DMS53 treated with DMSO at 0.1 percent for 48 hours (cell line): ENCODE results near the gene GON4L.
A peak's percentile ranks its signal among the peaks of the same experiment; 100 is the strongest.
"Not testable (repeated sequence)": the region's sequence is repeated elsewhere in the genome, so short reads cannot be mapped to it uniquely, and the experiment has no call there.

Source experiments
- DNase-seq: peaks from one replicate; lab custom pipeline; 2025; ENCODE audit not compliant: unreplicated experiment; lab: John Stamatoyannopoulos, UW

GON4L gene, protein sequence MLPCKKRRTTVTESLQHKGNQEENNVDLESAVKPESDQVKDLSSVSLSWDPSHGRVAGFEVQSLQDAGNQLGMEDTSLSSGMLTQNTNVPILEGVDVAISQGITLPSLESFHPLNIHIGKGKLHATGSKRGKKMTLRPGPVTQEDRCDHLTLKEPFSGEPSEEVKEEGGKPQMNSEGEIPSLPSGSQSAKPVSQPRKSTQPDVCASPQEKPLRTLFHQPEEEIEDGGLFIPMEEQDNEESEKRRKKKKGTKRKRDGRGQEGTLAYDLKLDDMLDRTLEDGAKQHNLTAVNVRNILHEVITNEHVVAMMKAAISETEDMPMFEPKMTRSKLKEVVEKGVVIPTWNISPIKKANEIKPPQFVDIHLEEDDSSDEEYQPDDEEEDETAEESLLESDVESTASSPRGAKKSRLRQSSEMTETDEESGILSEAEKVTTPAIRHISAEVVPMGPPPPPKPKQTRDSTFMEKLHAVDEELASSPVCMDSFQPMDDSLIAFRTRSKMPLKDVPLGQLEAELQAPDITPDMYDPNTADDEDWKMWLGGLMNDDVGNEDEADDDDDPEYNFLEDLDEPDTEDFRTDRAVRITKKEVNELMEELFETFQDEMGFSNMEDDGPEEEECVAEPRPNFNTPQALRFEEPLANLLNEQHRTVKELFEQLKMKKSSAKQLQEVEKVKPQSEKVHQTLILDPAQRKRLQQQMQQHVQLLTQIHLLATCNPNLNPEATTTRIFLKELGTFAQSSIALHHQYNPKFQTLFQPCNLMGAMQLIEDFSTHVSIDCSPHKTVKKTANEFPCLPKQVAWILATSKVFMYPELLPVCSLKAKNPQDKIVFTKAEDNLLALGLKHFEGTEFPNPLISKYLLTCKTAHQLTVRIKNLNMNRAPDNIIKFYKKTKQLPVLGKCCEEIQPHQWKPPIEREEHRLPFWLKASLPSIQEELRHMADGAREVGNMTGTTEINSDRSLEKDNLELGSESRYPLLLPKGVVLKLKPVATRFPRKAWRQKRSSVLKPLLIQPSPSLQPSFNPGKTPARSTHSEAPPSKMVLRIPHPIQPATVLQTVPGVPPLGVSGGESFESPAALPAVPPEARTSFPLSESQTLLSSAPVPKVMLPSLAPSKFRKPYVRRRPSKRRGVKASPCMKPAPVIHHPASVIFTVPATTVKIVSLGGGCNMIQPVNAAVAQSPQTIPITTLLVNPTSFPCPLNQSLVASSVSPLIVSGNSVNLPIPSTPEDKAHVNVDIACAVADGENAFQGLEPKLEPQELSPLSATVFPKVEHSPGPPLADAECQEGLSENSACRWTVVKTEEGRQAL (N-terminal part only)

DNA sequence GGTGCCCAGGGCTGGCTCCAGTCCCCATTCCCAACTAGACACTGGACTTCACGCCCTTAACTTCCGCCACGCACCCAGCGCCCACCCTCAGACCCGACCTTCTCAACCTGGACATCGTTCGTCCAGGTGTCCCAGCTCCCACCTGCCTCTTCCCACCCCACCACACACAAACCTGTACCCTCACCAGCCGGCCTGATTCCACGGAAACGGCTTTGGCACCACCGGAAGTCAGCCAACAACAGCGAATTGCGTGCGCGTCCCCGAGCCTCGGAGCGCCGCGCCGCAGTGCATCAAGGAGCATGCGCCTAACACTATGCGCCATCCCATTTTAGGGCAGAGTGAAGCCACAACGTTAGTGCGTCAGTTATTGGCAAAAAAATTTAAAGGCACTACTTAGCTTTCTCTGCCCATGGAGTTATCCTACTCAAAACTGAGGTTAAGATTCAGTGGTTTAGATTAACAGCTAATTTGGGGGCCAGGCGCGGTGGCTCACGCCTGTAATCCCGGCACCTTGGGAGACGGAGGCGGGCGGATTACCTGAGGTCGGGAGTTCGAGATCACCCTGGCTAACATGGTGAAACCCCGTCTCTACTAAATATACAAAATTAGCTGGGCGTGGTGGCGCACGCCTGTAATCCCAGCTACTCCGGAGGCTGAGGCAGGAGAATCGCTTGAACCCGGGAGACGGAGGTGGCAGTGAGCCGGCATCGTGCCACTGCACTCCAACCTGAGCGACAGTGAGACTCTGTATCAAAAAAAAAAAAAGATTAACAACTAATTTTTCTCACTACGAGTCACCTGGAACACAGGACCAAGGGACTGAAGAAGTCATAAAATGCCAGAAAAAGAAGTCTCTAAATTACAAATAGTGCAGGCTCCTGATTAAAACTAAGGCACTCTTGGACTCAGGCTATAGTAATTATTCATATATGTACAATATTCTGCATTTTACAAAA is at the start of gene GON4L:
Gene GON4L, minus strand, starts transcription at position 240 of the 956 bp plus-strand sequence. CDS start 3,434 bp downstream, outside the sequence.
- peak; percentile 94 for DNase-seq

- no peak for DNase-seq
These were observed 47.2 kb upstream of the GON4L start for GRCh38 chr1:155904261-155904660.

GRCh38 chr1:155900161-155900560 is 43.1 kb upstream of the GON4L start:
- DNase-seq = no peak

DNA sequence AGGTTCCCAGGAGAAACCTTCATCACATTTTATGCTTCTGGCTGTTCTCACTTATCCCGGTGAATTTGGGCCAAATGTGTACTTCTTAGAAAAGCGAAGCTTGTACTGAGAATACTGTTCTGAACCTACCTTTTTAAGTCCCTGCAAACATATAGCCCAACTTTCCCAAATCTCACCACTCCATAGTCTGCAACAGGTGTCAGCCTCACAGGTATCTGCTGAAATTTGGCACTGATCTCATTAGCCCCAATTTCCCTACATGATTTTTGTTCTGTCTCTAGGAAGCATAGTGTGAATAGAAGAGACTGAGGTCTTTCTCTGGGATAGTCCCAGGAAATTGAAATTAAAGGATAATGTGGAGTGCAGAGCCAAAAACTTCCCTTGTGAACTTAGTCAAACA is 42.7 kb upstream of the GON4L start:
- no peak for DNase-seq

GRCh38 chr1:155898888-155899287 is 41.9 kb upstream of the GON4L start:
- no peak for DNase-seq

DNA sequence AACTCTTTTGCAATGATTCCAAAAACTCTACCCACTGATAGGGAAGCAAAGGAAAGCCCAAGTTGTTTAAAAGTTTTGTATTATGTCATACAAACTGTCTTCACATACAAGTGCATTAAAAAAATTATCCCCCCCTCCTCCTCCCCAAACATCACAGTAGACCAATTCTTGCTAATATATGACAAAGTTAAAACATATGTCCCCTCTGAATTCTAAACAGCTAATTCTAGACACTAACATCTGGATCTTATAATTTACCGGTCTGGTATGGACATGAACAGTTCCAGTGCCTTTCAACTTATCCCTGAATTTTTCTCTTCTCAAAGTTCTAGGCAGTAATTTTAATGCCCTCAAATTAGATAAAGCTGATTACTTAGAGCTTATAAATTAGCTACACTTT is 40.7 kb upstream of the GON4L start:
- no peak for DNase-seq

GRCh38 chr1:155896476-155896875 is 39.5 kb upstream of the GON4L start:
- DNase-seq = not testable (repeated sequence)

- not testable (repeated sequence) for DNase-seq
These were observed 38.6 kb upstream of the GON4L start for GRCh38 chr1:155895617-155896016.

DNA sequence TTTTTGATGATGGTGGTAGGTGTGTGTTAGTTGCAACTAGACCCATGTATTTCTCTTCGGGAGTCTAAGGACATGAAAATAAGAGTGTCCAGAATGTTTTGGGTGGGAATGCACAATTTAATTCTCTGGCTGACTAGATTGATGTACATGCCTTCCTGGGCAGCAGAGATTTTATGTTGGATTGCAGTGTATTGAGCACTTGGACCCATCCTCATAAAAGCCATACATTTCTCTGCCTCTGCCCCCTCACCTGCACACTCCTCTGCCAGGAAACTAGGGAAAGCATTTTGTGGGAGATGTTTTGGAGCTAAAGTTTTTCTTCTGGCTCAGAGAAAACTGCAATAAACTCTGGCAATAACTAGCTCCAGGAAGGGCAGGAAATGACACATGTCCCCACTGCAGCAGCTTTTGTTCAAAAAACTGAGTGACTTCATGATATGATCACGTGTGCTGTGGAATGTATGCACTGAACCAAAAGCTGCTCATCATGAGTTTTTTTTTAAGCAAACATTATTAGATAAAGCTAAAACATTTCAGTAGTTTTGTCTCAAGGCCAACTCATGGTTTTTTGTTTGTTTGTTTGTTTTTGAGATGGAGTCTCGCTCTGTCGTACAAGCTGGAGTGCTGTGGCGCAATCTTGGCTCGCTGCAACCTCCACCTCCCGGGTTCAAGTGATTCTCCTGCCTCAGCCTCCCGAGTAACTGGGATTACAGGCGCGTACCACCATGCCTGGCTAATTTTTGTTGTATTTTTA is 36.6 kb upstream of the GON4L start:
- peak; percentile 48 for DNase-seq

- DNase-seq = no peak
These were observed 35.8 kb upstream of the GON4L start for GRCh38 chr1:155892796-155893195.

- DNase-seq = no peak
These were observed 33.2 kb upstream of the GON4L start for GRCh38 chr1:155890251-155890650.

DNA sequence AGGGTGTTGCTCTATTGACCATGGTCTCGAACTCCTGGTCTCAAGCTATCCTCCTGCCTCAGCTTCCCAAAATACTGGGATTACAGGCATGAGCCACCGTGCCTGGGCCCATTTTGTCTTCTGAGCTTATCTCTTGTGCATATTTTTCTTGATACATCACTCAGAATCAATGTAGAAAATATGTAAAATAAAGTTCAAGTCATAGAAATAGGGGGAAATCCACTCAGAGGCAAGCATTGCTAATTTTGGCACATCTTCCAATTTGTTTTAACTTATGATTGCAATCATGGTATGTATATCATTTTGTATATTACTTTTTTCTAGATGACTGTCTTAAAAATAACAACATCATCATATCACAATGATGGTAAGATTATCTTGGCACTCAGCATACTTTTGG is 32.6 kb upstream of the GON4L start:
- no peak for DNase-seq

GRCh38 chr1:155888481-155888880 is 31.5 kb upstream of the GON4L start:
- no peak for DNase-seq

- no peak for DNase-seq
These were observed 28.0 kb upstream of the GON4L start for GRCh38 chr1:155884982-155885381.

DNA sequence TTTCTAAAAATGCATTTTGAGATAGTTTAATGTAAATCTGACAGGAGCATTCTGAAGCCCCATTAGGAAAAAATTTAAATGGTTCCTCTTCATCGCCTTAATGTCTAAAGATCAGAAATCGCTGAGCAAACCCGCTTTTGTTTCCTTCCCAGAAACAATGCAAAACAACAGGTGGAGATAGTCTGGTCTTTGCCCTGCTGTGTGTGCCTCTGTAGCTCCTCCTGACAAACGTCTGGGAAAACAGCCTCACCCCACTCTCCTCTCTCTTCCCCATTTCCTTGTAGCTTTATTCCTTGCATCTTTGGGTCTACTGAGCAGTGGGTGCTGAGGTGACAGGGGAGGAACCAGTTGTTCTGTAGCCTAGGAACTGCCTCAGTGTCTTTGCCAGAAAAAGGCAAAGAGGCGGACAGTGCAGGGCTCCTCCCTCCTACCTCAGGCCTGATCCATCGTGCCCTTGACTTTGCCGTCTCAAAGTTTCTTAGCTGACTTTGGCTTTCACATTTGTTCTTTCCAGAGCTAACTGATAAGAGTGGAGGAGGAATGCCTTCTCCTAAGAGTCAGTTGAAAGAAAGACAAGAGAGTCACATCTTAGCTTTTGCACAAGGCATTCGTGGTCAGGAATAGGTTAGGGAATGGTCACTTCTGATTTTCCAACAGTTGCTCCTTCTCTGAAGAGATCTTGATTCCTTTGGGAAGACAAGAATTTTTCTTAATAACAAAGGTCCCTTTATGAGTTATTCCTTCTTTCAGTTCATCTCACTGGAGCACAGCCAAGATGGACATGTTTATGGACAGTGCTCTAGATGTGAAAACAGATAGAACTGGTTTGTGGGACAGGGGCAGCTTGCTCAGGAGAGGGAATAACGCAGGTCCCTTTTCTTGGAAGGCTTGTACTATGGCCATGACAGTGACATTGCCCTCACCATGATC is 27.3 kb upstream of the GON4L start:
- no peak for DNase-seq

DNA sequence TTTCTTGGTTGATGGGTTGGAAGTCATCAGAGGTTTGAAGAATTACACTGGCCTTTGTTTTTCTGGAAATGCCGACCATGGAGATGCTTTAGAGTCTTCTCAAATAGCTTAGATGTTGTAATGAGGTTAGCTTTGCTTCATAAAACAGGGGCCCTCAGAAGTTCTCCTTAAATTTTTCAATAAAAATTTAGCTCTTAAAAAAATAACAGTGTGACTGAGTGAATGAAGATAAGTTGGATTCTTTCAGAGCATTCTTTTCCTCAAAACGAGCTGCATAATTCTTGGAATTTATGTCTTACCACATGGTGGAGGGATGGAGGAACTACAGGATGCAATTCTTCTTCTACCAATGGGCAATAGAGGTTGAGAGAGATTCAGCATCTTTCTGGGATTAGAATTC is 25.8 kb upstream of the GON4L start:
- DNase-seq = no peak

GRCh38 chr1:155882235-155882634 is 25.2 kb upstream of the GON4L start:
- no peak for DNase-seq

DNA sequence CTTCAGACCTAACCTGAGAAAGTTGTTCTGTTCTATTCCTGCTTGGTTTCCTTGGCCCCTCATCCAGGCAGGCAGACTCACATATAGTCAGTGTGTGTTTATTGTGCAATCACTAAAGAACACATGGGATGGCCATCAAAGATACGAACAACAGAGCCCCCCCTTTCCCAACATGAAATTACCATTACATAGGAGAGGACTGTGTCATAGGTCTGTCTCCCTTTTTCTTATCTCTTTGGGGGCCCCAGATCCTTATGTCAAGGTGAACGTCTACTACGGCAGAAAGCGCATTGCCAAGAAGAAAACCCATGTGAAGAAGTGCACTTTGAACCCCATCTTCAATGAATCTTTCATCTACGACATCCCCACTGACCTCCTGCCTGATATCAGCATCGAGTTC is 23.9 kb upstream of the GON4L start:
- no peak for DNase-seq
